Coronary artery (tissue), 2 donors: Measurements from ENCODE around the gene LRP5.
"Not testable (repeated sequence)": the region's sequence is repeated elsewhere in the genome, so short reads cannot be mapped to it uniquely, and the experiment has no call there.

Source experiments
- DNase-seq: peaks from one replicate; pipeline ENCODE4 v3.0.0-alpha.2; 2017; ENCODE audit warnings: low spot score
- H3K27ac ChIP-seq, 2 donors: fragments of 200-600 bp; sonication (generic); one replicate each; pipeline ENCODE4 v1.5.1; 2016 to 2019
- H3K4me3 ChIP-seq: fragments of 200-600 bp; sonication (generic); 2 replicates; pipeline ENCODE4 v1.5.1; 2016; ENCODE audit warnings: mild to moderate bottlenecking, moderate library complexity
- TF ChIP-seq, protein P1 (sequence below): fragments of 200-600 bp; sonication (generic); IDR thresholded peaks from one replicate; pipeline ENCODE4 v1.5.1; 2019; ENCODE audit warnings: antibody characterized with exemption

LRP5 gene

DNA sequence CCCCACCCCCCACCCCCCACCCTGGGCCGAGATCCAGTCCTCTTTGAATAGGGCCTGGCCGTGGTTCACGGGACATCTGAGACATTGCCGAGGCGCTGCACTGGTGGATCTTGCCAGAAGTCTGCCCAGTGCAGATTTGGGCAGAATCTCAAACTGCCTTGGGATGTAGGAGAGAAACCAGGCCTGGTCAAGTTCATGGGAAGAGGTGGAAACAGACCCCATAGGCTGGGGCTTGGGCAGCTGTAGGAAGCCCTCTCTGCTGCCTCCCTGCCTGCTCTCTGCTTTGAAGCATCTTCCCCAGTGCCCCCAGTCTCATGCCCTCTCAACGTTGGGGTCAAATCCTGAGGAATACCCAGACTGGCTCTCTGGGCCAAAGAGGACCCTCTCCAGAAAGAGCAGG lies 132.2 kb downstream of the LRP5 start:
- Histone ChIP-seq H3K4me3 (no peak overlapping the region), H3K27ac (no peak overlapping the region)
- DNase-seq, result no peak
- TF ChIP-seq, protein P1, sequence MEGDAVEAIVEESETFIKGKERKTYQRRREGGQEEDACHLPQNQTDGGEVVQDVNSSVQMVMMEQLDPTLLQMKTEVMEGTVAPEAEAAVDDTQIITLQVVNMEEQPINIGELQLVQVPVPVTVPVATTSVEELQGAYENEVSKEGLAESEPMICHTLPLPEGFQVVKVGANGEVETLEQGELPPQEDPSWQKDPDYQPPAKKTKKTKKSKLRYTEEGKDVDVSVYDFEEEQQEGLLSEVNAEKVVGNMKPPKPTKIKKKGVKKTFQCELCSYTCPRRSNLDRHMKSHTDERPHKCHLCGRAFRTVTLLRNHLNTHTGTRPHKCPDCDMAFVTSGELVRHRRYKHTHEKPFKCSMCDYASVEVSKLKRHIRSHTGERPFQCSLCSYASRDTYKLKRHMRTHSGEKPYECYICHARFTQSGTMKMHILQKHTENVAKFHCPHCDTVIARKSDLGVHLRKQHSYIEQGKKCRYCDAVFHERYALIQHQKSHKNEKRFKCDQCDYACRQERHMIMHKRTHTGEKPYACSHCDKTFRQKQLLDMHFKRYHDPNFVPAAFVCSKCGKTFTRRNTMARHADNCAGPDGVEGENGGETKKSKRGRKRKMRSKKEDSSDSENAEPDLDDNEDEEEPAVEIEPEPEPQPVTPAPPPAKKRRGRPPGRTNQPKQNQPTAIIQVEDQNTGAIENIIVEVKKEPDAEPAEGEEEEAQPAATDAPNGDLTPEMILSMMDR, result no peak

DNA sequence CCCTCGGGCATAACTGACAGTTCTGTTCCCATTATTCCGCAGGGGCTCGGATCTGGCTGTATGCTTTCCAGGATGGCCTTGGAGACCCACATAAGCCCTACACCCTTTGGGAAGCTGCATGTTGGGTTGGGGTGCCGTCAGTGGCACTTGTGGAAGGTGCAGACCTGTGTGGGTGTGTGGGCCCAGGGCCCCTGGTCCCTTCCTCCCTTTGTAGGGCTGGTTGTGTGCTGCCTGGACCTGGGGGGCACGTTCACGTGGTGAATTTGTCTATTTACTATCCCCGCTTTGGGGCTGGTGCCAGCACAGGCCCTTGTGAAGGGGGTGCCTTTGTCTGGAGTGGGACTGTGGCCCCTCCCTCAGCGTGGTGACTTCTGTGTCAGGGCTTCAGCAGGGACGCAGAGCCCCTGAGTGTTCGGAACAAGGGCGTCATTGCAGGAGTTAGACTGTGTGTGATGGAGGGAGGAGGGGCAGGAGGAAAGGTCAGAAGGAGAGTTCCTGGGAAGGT lies 133.2 kb downstream of the LRP5 start:
- TF ChIP-seq, protein P1, result no peak
- Histone ChIP-seq H3K4me3 (no peak overlapping the region), H3K27ac (no peak overlapping the region)
- no peak for DNase-seq

DNA sequence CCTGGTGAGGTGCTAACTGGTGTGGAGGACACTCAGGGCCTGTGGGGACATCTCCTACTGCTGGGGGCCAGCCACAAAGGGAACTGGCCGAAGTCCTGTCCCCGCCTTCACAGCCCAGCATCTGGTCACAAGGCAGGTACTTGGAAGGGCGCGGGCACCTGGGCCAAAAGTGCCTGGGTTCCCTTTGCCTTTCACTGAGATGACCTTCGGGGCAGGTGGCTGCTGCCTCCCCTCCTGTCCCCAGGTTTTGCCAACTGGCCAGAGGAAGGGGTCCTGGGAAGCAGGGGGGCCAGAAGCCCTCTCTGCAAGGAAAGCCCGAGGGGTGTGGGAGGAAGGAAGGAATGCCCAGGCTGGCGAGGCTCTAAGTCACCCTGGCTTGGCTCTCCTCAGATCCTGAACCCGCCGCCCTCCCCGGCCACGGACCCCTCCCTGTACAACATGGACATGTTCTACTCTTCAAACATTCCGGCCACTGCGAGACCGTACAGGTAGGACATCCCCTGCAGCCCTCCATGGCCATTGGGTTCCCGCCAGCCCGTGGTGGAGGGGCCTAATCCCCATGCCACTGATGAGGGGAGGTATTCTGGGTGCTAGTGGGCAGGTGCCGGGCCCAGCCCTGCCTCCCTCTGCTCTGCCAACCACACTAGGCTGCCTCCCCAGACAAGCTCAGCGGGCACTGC lies 133.8 kb downstream of the LRP5 start:
- H3K27ac ChIP-seq, result no peak overlapping the region

DNA sequence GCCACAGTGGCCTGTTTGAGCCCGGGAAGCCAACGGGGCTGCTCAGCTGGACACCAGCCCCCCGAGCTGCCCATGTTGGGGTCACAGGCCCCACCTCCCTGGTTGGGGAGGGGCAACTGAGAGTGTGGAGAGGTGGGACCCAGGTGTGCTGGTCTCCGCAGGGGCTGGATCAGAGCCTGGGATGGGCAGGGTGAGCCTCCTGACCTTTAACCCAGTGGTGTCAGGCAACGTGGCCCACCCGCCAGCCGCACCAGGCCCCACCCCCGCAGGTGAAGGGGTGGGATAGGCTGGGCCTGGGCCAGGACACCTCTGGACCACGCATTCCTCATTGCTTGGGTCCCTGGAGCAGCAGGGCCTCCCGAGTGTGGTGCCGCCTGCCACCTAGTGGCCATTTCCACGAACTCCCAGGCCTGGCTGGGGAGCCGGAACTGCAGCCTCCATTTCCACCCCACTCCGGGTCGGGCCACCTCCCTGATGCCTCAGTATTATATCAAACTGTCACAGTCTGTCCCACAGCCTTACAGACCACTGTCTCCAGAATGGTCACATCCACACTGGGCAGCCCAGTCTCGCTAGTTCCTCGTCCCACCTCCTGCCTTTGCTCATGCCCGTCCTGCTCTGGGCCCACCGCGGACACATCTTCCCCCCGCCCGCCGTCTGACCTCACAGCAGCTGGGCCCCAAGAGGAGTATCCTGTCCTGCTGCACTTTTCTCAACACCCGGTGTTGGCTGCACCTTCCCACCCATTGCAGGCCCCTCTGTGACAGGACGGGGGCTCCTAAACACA lies 134.8 kb downstream of the LRP5 start:
- no peak for DNase-seq
- TF ChIP-seq, protein P1, result peak; percentile 94
- no peak overlapping the region for H3K27ac ChIP-seq

More for the DNA sequence above, 133.8 kb downstream of the LRP5 start:
- TF ChIP-seq, protein P1, result no peak
- H3K4me3 ChIP-seq, result no peak overlapping the region
- no peak for DNase-seq

DNA sequence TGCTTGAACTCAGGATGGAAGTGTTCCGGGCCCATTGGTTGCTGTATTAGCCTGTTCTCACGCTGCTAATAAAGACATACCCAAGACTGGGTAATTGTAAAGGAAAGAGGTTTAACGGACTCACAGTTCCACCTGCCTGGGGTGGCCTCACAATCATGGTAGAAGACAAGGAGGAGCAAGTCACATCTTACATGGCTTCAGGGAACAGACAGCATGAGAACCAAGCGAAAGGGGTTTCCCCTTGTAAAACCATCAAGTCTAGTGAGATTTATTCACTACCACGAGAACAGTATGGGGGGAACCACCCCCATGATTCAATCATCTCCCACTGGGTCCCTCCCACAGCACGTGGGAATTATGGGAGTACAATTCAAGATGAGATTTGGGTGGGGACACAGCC lies 135.5 kb downstream of the LRP5 start:
- not testable (repeated sequence) for H3K27ac ChIP-seq, DNase-seq

More for the DNA sequence above, 134.8 kb downstream of the LRP5 start:
- no peak overlapping the region for H3K4me3 ChIP-seq

DNA sequence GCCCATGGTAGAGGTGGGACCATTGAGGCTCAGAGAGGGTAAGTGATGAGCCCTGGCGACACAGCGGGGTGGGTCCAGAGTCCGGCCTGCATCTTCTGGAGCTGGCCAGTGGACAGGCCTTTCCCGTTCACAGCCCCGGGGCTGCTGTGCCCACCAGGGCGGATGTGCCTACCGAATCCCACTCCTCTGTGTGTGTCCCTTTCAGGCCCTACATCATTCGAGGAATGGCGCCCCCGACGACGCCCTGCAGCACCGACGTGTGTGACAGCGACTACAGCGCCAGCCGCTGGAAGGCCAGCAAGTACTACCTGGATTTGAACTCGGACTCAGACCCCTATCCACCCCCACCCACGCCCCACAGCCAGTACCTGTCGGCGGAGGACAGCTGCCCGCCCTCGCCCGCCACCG lies 136.2 kb downstream of the LRP5 start:
- no peak overlapping the region for H3K27ac ChIP-seq
- no peak for DNase-seq
- H3K4me3 ChIP-seq, result no peak overlapping the region
- TF ChIP-seq, protein P1, result no peak

More for the DNA sequence above, 135.5 kb downstream of the LRP5 start:
- not testable (repeated sequence) for H3K4me3 ChIP-seq

DNA sequence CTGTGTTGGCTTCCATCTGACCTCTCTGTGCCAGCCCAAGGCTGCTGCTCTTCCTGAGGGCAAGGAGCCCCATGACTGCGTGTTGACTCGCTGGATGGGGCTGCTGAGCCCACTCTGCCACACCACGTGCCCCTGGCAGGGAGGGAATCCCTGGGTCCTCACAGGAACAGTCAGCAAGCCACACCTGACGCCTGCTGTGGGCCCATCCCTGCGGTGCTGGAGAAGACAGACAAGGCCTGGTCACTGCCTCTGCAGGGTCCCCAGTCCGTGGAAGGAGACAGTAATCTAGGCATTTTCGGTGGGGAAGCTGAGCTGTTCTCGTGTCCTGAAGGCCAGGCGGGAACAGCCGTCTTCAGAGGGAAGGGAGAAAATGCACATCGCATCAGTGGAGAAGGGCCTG lies 137.6 kb downstream of the LRP5 start:
- no peak for DNase-seq
- H3K4me3 ChIP-seq, result no peak overlapping the region
- H3K27ac ChIP-seq, result no peak overlapping the region
- TF ChIP-seq, protein P1, result no peak
